ENCODE measurements around the gene TIMD4.

The TIMD4 gene

DNA sequence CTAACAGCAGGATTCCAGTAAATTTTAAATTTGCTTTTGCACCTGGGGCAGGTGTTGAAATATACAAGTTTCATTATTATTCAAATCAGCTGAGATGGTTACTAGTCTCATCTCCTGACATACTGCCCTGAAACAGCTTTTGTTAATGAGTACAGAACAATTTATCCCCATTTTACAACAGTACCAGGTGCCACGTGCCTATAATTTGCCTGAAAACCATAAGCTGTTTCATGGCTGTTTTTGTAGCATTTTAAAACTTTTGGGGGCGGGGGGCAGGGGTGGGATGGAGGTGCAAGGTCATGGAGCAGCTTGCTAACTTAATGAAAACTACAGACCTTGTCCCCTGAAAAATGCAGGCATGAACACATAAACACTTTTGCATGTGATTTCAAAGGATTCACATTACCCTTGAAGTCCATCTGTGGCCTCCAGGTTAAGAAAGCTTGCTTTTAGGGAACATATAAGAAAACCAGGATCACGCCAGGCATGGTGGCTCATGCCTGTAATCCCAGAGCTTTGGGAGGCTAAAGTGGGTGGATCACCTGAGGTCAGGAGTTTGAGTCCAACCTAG lies 42.1 kb downstream of the TIMD4 start:
- no peak for DNase-seq

DNA sequence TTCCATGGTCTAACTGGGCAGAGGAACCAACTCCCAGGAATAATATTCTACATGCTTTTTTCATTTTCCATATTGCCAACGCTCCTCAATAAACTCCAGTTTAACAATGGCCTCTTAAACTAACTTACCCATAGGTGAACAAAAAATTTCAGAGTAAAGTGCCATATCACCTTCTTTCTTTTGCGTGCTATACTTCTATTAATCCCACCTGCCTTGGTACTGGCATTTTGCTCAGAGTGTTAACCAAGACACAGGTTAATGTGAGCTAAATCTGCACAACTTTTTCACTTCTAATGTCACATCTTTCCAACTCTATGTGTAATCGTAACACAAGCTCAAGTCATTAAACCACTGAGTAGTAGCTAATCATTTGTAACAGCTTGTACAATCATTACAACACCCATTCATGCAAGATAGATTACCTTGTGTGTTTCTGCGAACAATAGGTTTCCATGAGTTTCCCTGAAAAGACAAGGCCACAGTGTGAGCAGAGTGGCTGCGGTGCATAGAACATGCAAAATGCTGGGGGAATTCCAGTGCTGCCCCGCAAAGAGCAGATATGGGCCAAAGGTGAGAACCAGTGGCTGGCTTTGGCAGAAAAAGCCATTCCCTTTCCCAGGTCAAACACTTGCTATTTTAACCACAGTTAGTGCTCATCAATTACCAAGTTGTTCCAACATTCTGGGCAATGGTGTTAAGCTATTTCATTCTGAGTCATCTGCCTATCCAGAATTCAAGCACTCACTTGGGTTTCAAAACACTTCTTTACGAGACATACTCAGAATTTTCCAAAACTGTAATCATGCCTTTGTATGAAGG lies 42.8 kb downstream of the TIMD4 start:
- peak; percentile 39 for DNase-seq

DNA sequence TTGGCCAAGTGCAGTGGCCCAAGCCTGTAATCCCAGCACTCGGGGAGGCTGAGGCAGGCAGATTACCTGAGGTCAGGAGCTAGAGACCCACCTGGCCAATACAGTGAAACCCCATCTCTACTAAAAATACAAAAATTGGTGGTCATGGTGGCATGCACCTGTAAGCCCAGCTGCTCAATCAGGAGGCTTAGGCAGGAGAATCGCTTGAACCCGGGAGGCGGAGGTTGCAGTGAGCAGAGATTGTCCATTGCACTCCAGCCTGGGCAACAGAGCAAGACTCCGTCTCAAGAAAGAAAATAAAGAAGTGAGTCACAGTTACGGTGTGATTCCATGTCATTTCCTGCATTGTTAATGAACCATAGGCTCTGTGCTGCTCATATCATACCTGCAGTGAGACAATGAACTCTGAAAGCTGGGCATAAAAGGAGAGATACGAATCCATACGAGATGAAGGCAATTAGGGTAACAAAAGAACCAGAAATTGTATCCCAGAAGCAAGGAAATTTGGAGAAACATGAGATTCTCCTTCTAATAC lies 44.6 kb downstream of the TIMD4 start:
- DNase-seq, result no peak

GRCh38 chr5:156914371-156914737 lies 48.7 kb downstream of the TIMD4 start:
- DNase-seq, result no peak

- DNase-seq, result no peak
Measured at GRCh38 chr5:156913719-156914370, 49.2 kb downstream of the TIMD4 start.

DNA sequence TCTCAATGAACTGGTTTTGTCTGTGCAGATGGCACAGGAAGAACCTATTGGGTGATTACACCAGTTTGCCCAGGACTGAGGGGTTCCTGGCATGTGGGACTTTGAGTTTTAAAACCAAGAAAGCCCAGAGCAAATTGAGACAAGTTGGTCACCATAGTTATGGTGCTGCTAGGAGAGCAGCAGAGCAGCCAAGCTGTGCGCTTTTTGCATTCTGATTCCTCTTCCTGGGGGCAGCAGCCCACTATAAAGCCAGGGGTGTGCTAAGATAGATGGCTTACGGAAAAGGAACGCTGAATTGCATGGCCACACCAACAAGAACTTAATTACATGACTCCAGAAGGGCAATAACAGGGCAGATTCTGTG lies 49.7 kb downstream of the TIMD4 start:
- DNase-seq, result no peak

DNA sequence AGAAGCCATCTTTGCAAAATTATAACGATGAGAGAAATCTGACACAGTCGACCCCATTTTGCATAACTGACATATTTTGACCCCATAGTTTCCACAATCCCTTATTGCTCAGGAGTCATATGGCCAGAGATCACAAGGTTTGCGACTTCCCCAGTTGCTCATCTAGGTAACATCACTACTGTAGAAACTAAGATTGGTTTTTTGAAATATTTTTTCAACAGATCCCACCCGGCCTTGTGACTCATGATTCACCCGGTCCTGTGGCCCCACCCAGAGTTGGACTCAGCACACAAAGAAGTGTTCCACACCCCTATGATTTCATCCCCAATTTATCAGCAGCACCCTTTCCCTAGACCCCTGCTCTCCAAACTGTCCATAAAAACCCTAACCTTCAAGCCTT lies 50.2 kb downstream of the TIMD4 start:
- no peak for DNase-seq

DNA sequence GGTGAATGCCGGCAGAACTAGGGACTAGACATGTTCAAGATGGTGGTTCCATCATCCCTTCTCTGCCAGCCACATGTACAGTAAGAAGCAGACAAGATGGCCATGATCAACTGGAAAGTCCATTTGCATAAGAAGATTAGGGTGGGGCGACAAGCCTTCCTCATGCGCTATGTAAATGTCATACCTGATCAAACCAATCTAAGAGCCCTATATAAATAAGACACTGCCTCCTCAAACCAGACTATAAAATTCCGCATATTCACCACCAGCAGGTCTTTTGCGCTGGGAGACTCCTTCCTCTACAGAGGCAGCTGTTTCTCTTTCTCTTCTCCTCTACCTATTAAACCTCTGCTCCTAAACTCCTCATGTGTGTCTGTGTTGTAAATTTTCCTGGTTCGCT lies 53.8 kb downstream of the TIMD4 start:
- DNase-seq, result no peak

DNA sequence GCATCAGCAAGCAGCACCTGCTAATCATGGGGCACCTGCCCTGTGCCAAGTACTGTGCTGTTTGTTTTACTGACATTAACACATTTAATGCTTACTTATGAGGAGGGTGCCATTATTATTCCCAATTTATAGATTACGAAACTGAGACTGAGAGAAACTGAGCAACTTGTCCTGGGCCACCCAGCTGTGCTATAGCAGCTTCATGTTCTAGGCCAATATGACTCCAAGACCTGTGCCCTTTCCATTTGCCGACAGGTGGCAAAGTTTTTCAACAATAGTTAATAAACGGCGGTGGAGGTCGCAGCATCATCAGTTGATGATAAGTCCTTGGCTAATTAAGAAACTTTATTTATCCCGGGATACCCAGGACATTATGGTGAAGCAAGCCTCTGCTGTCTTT lies 55.4 kb downstream of the TIMD4 start:
- no peak for DNase-seq

GRCh38 chr5:156906807-156907206 lies 56.2 kb downstream of the TIMD4 start:
- no peak for DNase-seq

DNA sequence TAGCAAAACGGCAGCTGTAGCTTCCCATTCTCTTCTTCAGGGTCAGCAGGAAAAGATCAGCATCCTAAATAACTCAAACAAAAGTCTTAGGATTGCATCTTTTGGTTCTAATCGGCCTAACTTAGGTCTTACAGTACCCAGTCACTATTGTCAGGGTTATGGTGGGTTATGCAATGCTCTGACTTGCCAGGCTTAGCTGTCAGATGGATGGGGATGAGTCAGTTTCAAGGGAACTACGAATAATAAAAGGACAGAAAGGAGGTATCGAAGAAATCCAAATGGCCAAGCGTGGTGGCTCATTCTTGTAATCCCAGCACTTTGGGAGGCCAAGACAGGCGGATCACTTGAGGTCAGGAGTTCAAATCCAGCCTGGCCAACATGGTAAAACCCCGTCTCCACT lies 66.5 kb downstream of the TIMD4 start:
- no peak for DNase-seq

DNA sequence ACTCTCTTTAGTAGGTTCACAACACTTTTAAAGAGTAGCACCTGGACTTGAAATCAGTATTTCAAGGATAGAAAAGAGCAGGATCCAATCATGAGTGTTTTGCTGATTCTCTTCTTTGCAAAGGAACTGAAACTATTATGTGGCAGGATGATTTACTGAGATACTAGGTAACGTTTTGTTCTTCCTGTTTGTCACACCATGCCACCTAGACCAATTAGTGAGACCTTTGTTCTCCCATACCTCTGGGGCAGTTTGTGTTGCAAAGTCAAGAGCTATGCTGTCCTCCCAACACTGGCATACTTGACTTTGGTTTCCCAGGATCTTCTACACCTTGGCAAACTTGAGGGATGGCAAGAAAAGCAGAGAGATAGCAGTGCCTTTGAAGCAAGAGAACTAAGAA lies 69.5 kb downstream of the TIMD4 start:
- DNase-seq, result no peak

- no peak for DNase-seq
Measured at GRCh38 chr5:156892864-156893263, 70.2 kb downstream of the TIMD4 start.

DNA sequence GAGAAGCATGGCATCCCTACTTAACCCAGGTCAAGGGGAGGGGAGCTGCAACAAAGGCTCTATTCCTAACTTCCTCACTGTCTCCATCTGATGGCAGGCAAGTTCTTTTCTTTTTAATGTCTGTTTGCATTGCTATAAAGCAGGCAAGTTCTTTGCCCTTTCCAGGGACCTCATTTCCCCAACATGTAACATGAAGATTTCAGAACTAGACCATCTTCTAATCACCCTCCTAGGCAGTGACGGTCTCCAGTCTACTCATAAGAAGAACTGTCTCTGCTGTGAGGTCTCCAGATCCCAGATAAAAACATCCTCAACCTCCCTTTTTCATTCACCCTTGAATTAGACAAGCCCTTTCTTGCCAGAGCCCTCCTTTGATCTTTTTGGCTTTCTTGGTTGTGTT lies 70.8 kb downstream of the TIMD4 start:
- no peak for DNase-seq

DNA sequence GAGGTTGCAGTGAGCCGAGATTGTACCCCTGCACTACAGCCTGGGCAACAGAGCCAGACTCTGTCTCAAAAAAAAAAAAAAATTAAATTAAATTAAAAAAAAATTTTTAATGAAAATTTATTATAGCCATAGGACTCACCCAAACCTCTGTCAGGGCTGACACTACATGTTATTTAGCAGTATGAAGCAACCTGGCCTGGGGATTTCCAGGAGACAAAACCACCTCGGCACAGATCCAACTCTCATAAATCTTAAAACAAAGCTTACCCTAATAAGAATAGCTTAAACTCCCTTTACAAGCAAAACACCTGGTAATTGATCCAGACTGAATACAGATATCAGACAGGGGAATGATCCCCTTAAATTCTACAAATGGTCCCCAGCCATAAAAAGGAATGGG lies 74.5 kb downstream of the TIMD4 start:
- no peak for DNase-seq

- no peak for DNase-seq
Measured at GRCh38 chr5:156883316-156883875, 79.6 kb downstream of the TIMD4 start.

DNA sequence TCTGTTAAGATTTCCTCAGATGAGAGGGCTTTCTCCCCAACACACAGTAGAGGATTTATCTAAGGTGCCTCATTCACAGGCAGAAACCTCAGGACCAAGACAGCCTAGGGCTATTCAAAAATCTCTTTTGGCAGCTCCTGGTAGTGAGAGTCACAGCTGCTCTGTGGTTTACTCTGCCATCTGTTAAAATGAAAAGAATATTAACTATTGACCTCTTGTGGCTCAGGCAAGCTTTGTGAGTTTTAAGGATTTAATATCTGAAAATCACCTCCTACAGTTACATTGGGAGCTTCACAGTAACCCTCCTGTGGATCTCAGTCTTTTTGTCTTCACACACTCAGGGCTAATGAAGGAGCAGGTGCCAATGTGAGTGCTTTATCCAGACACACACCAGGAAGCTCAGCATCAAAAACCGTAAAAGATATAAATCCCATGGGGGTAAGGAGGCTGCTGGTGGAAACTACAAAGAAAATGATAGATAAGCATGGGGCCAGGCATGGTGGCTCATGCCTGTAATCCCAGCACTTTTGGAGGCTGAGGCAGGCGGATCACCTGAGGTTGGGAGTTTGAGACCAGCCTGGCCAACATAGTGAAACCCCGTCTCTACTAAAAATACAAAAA lies 83.3 kb downstream of the TIMD4 start:
- no peak for DNase-seq

- no peak for DNase-seq
Measured at GRCh38 chr5:156871212-156871611, 91.8 kb downstream of the TIMD4 start.

DNA sequence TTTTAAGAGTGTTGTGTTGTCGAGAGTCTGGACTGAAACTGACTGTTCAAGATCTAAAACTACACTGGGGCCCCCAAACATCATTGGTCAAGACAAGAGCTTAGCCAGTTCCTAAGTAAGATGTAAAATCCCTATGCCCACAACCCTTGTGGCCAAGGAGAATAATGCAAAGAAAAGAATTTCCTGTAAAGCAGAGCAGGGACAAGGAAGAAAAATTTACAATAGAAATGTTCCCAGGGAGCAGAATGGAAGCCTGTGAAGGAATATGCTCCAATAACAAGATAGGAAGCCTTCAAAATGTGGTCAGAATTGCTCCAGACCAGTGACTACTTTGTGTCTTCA lies 92.6 kb downstream of the TIMD4 start:
- no peak for DNase-seq
